GM18526 (cell line): ENCODE results near the gene DCLK3.

Experiments
- POLR2A ChIP-seq: IDR thresholded peaks from 3 replicates; pipeline ENCODE4 v1.6.1; 2011; ENCODE audit not compliant: insufficient read length; ENCODE audit errors: extremely low read depth

The DCLK3 gene

GRCh38 chr3:36763850-36764703, at the start of gene DCLK3:
TSS of gene DCLK3 (minus strand) at chr3:36764553. CDS start at chr3:36764263, 290 bp downstream.
- TF ChIP-seq POLR2A = no peak

- TF ChIP-seq POLR2A = no peak
Measured at GRCh38 chr3:36813305-36813704, 49.0 kb upstream of the DCLK3 start.

- no peak for TF ChIP-seq POLR2A
Measured at GRCh38 chr3:36812240-36812639, 47.9 kb upstream of the DCLK3 start.

- TF ChIP-seq POLR2A = no peak
Measured at GRCh38 chr3:36811768-36812167, 47.4 kb upstream of the DCLK3 start.

GRCh38 chr3:36804295-36805055, 40.1 kb upstream of the DCLK3 start:
- no peak for TF ChIP-seq POLR2A

- TF ChIP-seq POLR2A = no peak
Measured at GRCh38 chr3:36803091-36803791, 38.9 kb upstream of the DCLK3 start.

GRCh38 chr3:36800533-36801116, 36.3 kb upstream of the DCLK3 start:
- no peak for TF ChIP-seq POLR2A

- TF ChIP-seq POLR2A = no peak
Measured at GRCh38 chr3:36796881-36797280, 32.5 kb upstream of the DCLK3 start.

GRCh38 chr3:36796161-36796560, 31.8 kb upstream of the DCLK3 start:
- no peak for TF ChIP-seq POLR2A

- no peak for TF ChIP-seq POLR2A
Measured at GRCh38 chr3:36795622-36796021, 31.3 kb upstream of the DCLK3 start.

- no peak for TF ChIP-seq POLR2A
Measured at GRCh38 chr3:36792342-36792741, 28.0 kb upstream of the DCLK3 start.

GRCh38 chr3:36790765-36791164, 26.4 kb upstream of the DCLK3 start:
- no peak for TF ChIP-seq POLR2A

GRCh38 chr3:36786921-36787890, 22.9 kb upstream of the DCLK3 start:
- TF ChIP-seq POLR2A = no peak

- no peak for TF ChIP-seq POLR2A
Measured at GRCh38 chr3:36784138-36784635, 19.8 kb upstream of the DCLK3 start.

- TF ChIP-seq POLR2A = no peak
Measured at GRCh38 chr3:36777424-36778218, 13.3 kb upstream of the DCLK3 start.
